CD4-positive, alpha-beta memory T cell (primary cell): ENCODE data around the gene RAB38. TPM values are rescaled to one million over a fixed set of nuclear protein-coding genes. Genes with fewer than 3 reads are reported as not detected.

Experiments
- CTCF ChIA-PET: fragments of 350-600 bp; sonication (Branson Sonifier 250); formaldehyde crosslinking; loops from one replicate; lab custom pipeline; 2021; ENCODE audit warnings: inconsistent platforms; ENCODE audit not compliant: partially characterized antibody; lab: Charles Lee
- POLR2A ChIA-PET: fragments of 350-600 bp; sonication (Branson Sonifier 250); formaldehyde crosslinking; loops from one replicate; lab custom pipeline; 2021; ENCODE audit not compliant: partially characterized antibody; lab: Charles Lee
- DNase-seq, 5 donors: peaks; one replicate each; pipeline versions ENCODE4 v3.0.0 to v3.0.0-alpha.2; 2020 to 2022; ENCODE audit warnings: mixed read lengths in 1 of 5
- H3K27ac ChIP-seq: one replicate; pipeline ENCODE4 v1.7.0; 2013; ENCODE audit warnings: low read depth, low read length
- H3K27me3 ChIP-seq: 2 replicates; pipeline ENCODE4 v1.7.0; 2013; ENCODE audit warnings: mild to moderate bottlenecking, low read length, moderate library complexity; ENCODE audit not compliant: insufficient read depth
- H3K36me3 ChIP-seq: 2 replicates; pipeline ENCODE4 v1.7.0; 2013; ENCODE audit warnings: mild to moderate bottlenecking, low read length, moderate library complexity; ENCODE audit not compliant: insufficient read depth
- H3K4me1 ChIP-seq: 2 replicates; pipeline ENCODE4 v1.7.0; 2013; ENCODE audit warnings: mild to moderate bottlenecking, low read length, moderate library complexity; ENCODE audit not compliant: insufficient read depth
- H3K4me3 ChIP-seq, 2 donors: one replicate each; pipeline ENCODE4 v1.7.0; 2013; ENCODE audit warnings: low read length in 2 of 2, mild to moderate bottlenecking in 1 of 2
- H3K9me3 ChIP-seq, 2 donors: one replicate each; pipeline ENCODE4 v1.7.0; 2013; ENCODE audit warnings: low read length in 2 of 2, control low read depth in 1 of 2; ENCODE audit not compliant: control insufficient read depth in 1 of 2
- H3K27ac Mint-ChIP-seq, 7 donors: one replicate each; pipeline ENCODE4 v1.8.0; 2020 to 2021; ENCODE audit warnings: mixed read lengths in 7 of 7, mild to moderate bottlenecking in 6 of 7, inconsistent platforms in 3 of 7, moderate library complexity in 3 of 7
- H3K27me3 Mint-ChIP-seq, 2 donors: one replicate each; pipeline ENCODE4 v1.8.0; 2020 to 2021; ENCODE audit warnings: mixed read lengths in 2 of 2
- H3K36me3 Mint-ChIP-seq, 2 donors: one replicate each; pipeline ENCODE4 v1.8.0; 2020 to 2021; ENCODE audit warnings: mixed read lengths in 2 of 2, inconsistent platforms in 1 of 2, mild to moderate bottlenecking in 1 of 2
- H3K4me1 Mint-ChIP-seq, 4 donors: one replicate each; pipeline ENCODE4 v1.8.0; 2020 to 2021; ENCODE audit warnings: mixed read lengths in 4 of 4, mild to moderate bottlenecking in 1 of 4
- H3K4me3 Mint-ChIP-seq, 8 donors: one replicate each; pipeline ENCODE4 v1.8.0; 2020 to 2021; ENCODE audit warnings: mixed read lengths in 8 of 8, mild to moderate bottlenecking in 7 of 8, moderate library complexity in 6 of 8, inconsistent platforms in 3 of 8
- H3K9me3 Mint-ChIP-seq, 8 donors: one replicate each; pipeline ENCODE4 v1.8.0; 2020 to 2021; ENCODE audit warnings: mixed read lengths in 8 of 8, mild to moderate bottlenecking in 5 of 8, inconsistent platforms in 3 of 8, moderate library complexity in 1 of 8
- intact Hi-C: fragments of 100-400 bp; cut with micrococcal nuclease; formaldehyde crosslinking; loops from one replicate; pipeline ENCODE4 v1.15.1; 2023
- polyA plus RNA-seq, 2 donors: library from polyadenylated mRNA; unstranded; fragments of 300-500 nt; fragmentation: Illumina TruSeq; gene quantifications; one replicate each; pipeline ENCODE4 v1.2.3, GENCODE V29; 2021
- total RNA-seq, 2 experiments: library from RNA; stranded (reverse); gene quantifications; one replicate each; pipeline ENCODE4 v1.2.3, GENCODE V29; 2021

RAB38 gene
- total and polyA plus RNA-seq, 4 experiments from 2014 or later: 0.30 to 1.0 (median 0.56) TPM

DNA sequence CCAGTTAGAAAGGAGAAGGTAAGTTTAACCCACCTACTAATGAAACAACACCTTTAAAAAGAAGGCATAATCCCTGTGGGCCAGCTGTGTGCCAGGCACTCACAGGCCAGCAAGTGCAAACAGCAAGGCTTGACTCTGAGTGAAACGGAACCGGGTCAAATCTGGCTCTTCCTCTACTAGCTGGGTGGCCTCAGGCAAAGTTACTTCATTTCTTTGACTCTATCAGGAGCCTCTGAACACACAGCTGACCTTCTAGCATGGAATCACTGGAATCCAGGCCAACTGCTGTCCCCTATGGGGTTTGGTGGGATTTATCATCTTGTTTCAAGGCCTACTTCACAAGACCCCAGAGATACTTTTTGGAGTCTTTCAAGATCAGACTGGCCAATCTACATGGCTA lies 3.3 kb downstream of the RAB38 start:
- intact Hi-C loops: no loop called here
- no peak overlapping the region for H3K27ac ChIP-seq
- no peaks in the 10 kb centered on the region for H3K9me3 Mint-ChIP-seq
- peaks cover 0 to 5% of the 10 kb centered on the region in 2 donors for H3K27me3 Mint-ChIP-seq
- CTCF ChIA-PET: no interaction called here
- no peaks in the 10 kb centered on the region for H3K27me3 ChIP-seq
- no peaks in the 10 kb centered on the region for H3K36me3 Mint-ChIP-seq
- H3K4me1 ChIP-seq: peaks cover 11% of the 10 kb centered on the region
- no peaks in the 10 kb centered on the region for H3K9me3 ChIP-seq
- H3K4me1 Mint-ChIP-seq: peaks cover 2 to 14% (median 8%) of the 10 kb centered on the region in 4 donors
- no peak overlapping the region for H3K4me3 Mint-ChIP-seq
- POLR2A ChIA-PET: no interaction called here
- no peaks in the 10 kb centered on the region for H3K36me3 ChIP-seq
- no peak overlapping the region for H3K27ac Mint-ChIP-seq
- no peak overlapping the region for H3K4me3 ChIP-seq
- DNase-seq: no peak

DNA sequence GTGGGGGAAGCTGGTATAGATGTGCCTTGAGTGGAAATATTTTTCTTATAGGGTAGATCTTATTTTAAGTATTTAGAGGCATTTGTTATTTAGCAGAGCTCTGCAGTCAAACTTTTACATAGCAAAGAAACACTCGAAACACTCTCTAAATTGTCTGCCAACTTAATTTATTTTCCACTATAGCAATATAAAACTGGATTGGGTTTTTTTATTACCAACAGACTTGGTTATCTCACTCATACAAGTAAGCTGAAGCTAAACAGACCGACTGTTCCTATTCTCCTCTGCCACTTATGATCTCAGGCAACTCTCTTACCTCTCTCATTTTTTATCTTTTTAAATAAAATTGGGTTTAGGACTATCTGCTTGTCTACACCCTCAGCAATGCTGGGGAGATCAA lies 4.6 kb downstream of the RAB38 start:
- POLR2A ChIA-PET: no interaction called here
- H3K27me3 Mint-ChIP-seq: peaks cover 0 to 3% of the 10 kb centered on the region in 2 donors
- H3K27ac Mint-ChIP-seq: no peak overlapping the region
- Histone ChIP-seq H3K27me3 (no peaks in the 10 kb centered on the region), H3K9me3 (no peaks in the 10 kb centered on the region), H3K27ac (no peak overlapping the region), H3K4me3 (no peak overlapping the region), H3K4me1 (peaks cover 11% of the 10 kb centered on the region), H3K36me3 (no peaks in the 10 kb centered on the region)
- no peaks in the 10 kb centered on the region for H3K36me3 Mint-ChIP-seq
- H3K9me3 Mint-ChIP-seq: no peaks in the 10 kb centered on the region
- CTCF ChIA-PET: no interaction called here
- H3K4me3 Mint-ChIP-seq: no peak overlapping the region
- intact Hi-C loops: no loop called here
- DNase-seq: no peak
- peaks cover 2 to 14% (median 8%) of the 10 kb centered on the region in 4 donors for H3K4me1 Mint-ChIP-seq

DNA sequence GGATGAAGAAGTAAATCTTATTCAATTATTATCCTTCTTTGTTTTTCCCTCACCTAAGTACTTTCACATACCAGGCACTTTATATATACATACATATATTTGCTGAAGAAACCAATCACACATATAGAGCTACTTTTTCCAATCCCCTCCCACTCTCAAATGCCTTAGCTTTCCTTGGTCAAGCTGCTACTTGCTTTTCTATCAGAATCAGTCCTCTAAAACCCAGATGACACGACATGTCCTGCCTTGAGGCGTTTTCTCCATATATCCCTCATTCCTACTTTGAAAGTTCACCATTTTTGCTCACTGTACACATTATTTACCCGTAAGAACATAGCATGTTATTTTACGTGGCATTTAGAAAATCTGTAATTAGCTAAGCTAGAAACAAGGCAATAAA lies 5.4 kb downstream of the RAB38 start:
- Mint-ChIP-seq H3K36me3 (no peaks in the 10 kb centered on the region), H3K4me1 (peaks cover 2 to 11% (median 8%) of the 10 kb centered on the region in 4 donors), H3K9me3 (no peaks in the 10 kb centered on the region), H3K4me3 (no peak overlapping the region), H3K27ac (no peak overlapping the region), H3K27me3 (peaks cover 0 to 3% of the 10 kb centered on the region in 2 donors)
- Histone ChIP-seq H3K9me3 (no peaks in the 10 kb centered on the region), H3K27ac (no peak overlapping the region), H3K36me3 (no peaks in the 10 kb centered on the region), H3K27me3 (no peaks in the 10 kb centered on the region), H3K4me3 (no peak overlapping the region), H3K4me1 (peaks cover 8% of the 10 kb centered on the region)
- no peak for DNase-seq
- CTCF ChIA-PET: no interaction called here
- POLR2A ChIA-PET: no interaction called here
- intact Hi-C loops: no loop called here

DNA sequence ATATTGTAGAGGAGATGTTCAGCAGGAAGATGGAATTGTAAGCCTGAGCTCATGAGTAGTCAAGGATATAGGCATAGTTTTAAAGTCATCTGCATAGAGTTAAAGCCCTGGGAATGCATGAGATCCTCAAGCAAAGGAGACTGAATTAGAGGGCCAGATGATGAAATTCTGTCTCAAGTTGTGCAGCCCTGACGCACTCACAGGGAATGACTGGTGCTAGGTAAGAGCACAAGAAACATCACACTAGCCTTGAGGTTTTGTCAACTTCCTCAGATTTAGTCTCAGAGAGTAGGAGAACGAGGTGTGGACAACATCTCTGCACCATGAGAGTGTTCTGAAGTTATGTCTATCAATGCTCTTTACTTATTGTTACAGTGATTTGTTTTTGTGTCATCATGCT lies 5.8 kb downstream of the RAB38 start:
- Mint-ChIP-seq H3K27me3 (peaks cover 0 to 2% of the 10 kb centered on the region in 2 donors), H3K4me1 (peaks cover 0 to 7% (median 4%) of the 10 kb centered on the region in 4 donors), H3K9me3 (no peaks in the 10 kb centered on the region), H3K4me3 (no peak overlapping the region), H3K27ac (no peak overlapping the region), H3K36me3 (no peaks in the 10 kb centered on the region)
- no peaks in the 10 kb centered on the region for H3K9me3 ChIP-seq
- H3K4me3 ChIP-seq: no peak overlapping the region
- H3K27me3 ChIP-seq: no peaks in the 10 kb centered on the region
- intact Hi-C loops: no loop called here
- CTCF ChIA-PET: no interaction called here
- peaks cover 3% of the 10 kb centered on the region for H3K4me1 ChIP-seq
- H3K27ac ChIP-seq: no peak overlapping the region
- DNase-seq: no peak
- H3K36me3 ChIP-seq: no peaks in the 10 kb centered on the region
- POLR2A ChIA-PET: no interaction called here

DNA sequence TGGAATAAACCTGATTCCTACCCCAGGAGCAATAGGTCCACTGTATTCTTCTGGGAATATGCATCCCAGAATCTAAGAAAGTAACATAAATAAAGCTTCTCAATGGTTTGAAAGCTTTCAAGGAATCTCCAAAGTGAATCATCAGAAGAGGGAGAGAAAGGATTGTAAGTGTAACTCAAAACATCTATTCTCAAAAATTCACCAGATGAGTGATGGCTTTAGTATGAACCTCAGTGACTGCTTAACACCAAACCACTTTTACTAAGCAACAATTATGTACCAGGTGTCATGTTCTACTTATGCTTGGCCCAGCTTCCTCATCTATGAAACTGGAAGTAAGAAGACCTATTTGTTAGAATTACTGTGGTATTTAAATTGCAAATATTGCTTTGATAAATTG lies 7.4 kb downstream of the RAB38 start:
- Histone ChIP-seq H3K4me1 (no peaks in the 10 kb centered on the region), H3K4me3 (no peak overlapping the region), H3K27me3 (no peaks in the 10 kb centered on the region), H3K36me3 (no peaks in the 10 kb centered on the region), H3K9me3 (no peaks in the 10 kb centered on the region), H3K27ac (no peak overlapping the region)
- intact Hi-C loops: no loop called here
- POLR2A ChIA-PET: no interaction called here
- DNase-seq: no peak
- Mint-ChIP-seq H3K27ac (no peak overlapping the region), H3K36me3 (no peaks in the 10 kb centered on the region), H3K4me3 (no peak overlapping the region), H3K4me1 (peaks cover 0 to 2% (median 0%) of the 10 kb centered on the region in 4 donors), H3K9me3 (no peaks in the 10 kb centered on the region), H3K27me3 (no peaks in the 10 kb centered on the region)
- CTCF ChIA-PET: no interaction called here

DNA sequence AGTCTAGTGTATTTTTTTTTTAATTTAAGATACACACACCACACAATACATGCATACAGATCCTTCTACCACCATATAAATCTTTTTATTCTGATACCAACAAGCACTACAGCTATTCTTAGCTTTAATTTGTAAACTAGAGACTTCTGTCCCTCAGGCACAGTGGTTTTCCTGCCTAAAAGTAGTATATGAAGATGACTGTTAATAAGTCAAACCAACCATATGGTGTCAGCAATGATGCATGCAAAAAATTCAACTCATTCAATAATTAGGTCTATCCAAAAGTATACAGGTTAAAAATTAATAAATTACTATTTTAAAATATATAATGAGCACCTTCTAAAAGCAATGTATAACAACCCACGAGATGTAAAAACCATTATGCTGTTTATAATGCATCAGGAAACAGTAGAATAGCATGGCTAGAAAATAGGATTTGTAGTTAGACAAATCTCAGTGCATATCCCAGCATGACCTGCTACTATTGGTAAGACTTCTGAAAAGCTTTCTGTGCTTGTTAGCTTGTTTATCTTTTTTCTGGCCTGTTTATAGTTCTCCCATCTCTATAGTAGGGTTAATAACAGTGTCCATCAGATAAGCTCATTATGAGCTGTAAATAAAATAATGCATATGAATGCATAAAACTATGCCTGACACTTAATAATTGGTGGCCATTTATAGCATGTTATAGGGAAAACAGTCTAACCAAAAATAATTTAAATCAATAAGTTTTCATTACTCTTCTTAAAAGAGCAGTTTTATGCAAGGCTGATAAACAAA lies 10.2 kb downstream of the RAB38 start:
- POLR2A ChIA-PET: no interaction called here
- Histone ChIP-seq H3K27ac (no peak overlapping the region), H3K4me1 (no peaks in the 10 kb centered on the region), H3K9me3 (peaks cover 0 to 6% of the 10 kb centered on the region in 2 donors), H3K4me3 (no peak overlapping the region), H3K27me3 (no peaks in the 10 kb centered on the region), H3K36me3 (no peaks in the 10 kb centered on the region)
- peaks cover 0 to 3% (median under 1%) of the 10 kb centered on the region in 8 donors for H3K9me3 Mint-ChIP-seq
- H3K4me3 Mint-ChIP-seq: no peak overlapping the region
- no peak for DNase-seq
- CTCF ChIA-PET: no interaction called here
- H3K27ac Mint-ChIP-seq: no peak overlapping the region
- peaks cover 0 to 2% (median 0%) of the 10 kb centered on the region in 4 donors for H3K4me1 Mint-ChIP-seq
- H3K27me3 Mint-ChIP-seq: peaks cover 0 to 2% of the 10 kb centered on the region in 2 donors
- no peaks in the 10 kb centered on the region for H3K36me3 Mint-ChIP-seq
- intact Hi-C loops: loop anchor here (2.0 kb wide), 1 partner anchor 380 kb away; no protein-coding TSS in a partner anchor

DNA sequence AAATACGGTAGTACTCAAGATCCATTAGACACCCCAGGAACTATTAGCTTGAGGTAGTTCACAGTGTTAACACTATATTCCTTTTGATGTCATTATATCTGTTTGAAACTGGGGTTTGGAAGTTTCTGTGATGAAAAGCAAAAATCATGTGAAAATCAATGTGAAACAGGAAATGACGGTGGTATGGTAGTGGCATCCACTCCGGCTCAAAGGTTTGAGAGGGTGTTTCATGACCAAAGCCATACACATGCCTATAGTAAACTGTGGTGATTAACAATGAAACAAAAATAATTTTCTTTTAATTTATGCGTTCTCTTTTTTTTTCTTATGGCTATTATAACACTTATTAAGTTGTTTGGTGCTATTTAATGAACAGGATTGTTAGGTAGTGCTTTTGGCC lies 10.9 kb downstream of the RAB38 start:
- H3K27me3 ChIP-seq: no peaks in the 10 kb centered on the region
- H3K9me3 Mint-ChIP-seq: peaks cover 0 to 7% (median 4%) of the 10 kb centered on the region in 8 donors
- no peak overlapping the region for H3K27ac ChIP-seq
- H3K4me3 Mint-ChIP-seq: no peak overlapping the region
- no peaks in the 10 kb centered on the region for H3K4me1 ChIP-seq
- H3K4me1 Mint-ChIP-seq: peaks cover 0 to 2% (median 0%) of the 10 kb centered on the region in 4 donors
- intact Hi-C loops: loop anchor here (2.0 kb wide), 1 partner anchor 380 kb away; no protein-coding TSS in a partner anchor
- ChIA-PET CTCF (no interaction called here), POLR2A (no interaction called here)
- no peaks in the 10 kb centered on the region for H3K36me3 ChIP-seq
- H3K27me3 Mint-ChIP-seq: peaks cover 0 to 2% of the 10 kb centered on the region in 2 donors
- DNase-seq: no peak
- no peak overlapping the region for H3K4me3 ChIP-seq
- H3K27ac Mint-ChIP-seq: no peak overlapping the region
- peaks cover 0 to 6% of the 10 kb centered on the region in 2 donors for H3K9me3 ChIP-seq
- no peaks in the 10 kb centered on the region for H3K36me3 Mint-ChIP-seq
